Superior temporal gyrus (tissue), 1 donor: Measurements from ENCODE around the gene MAPK14.
"Not testable (repeated sequence)": the region's sequence is repeated elsewhere in the genome, so short reads cannot be mapped to it uniquely, and the experiment has no call there.

ENCODE experiments used
- DNase-seq: peaks from one replicate; pipeline ENCODE4 v3.0.0-alpha.2; 2016; ENCODE audit errors: extremely low spot score

The MAPK14 gene

DNA sequence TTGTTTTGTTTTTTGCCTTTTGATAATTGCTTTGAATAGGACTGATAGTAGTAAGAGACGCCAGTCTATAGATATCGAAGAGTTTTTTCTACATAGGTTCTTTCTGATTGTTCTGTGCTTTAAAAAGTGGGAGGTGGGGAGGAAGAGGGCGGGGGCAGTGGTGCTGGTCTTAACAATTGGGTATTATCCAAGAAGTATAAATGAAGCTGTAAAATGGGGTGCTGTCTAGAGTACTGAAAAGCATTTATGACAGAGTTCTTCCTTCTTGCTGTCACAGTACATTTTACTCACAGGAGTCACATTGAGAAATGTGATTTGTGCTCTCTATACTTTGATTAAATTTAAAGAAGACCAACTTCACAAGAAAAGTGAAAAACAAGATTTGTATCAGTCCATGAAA is 41.0 kb downstream of the MAPK14 start:
- DNase-seq, result no peak

DNA sequence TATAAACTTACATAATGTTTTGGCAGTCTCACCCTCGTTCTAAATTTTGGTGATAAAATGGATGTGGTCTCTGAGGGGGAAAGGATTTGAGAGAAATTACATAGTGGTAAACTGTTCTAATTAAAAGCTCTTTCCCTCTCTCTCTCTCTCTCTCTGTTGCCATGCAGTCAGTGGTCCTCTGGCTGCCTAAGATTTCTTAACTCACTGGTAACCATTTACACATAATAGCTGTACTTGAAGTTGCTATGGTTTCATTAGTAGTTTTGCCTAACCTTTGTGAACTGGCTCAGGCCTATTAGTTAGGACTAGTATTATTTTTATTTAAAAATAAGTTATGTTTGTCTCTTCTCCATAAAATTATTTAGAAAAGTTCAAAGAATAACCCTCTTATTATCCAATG is 42.0 kb downstream of the MAPK14 start:
- DNase-seq, result no peak

DNA sequence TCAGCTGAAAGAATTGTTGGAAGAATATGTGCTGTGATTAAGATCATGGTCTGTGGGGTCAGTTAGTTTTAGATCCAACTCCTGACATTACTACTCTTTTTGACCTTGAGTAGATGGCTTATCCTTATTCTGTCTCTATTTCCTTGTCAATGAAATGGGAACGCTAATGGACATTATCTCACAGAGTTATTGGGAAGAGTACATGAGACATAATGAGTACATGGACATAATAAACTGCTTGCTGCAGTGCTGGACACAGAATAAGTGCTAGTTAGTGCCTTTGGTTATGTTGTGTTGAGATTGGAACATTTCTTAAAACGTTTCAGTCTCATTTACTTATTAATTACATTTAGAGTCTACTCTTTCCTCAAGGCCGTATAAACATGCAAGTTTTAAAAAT is 42.6 kb downstream of the MAPK14 start:
- DNase-seq, result no peak

DNA sequence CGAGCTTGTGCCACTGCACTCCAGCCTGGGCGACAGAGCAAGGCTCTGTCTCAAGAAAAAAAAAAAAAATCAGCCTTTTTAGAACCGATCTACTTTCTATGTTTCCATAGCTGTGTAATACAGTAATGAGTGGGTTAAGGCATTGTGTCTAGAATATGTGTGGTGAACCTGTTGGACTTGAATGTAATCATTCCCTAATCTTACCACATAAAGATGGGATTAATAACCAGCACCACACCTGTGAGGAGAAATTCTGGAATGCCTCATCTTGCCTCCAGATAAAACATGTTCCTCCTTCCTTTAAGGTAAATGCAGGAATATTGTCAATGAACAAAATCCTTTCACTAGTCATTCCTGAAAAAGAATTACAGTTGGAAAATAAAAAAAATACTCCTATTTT is 43.7 kb downstream of the MAPK14 start:
- no peak for DNase-seq

DNA sequence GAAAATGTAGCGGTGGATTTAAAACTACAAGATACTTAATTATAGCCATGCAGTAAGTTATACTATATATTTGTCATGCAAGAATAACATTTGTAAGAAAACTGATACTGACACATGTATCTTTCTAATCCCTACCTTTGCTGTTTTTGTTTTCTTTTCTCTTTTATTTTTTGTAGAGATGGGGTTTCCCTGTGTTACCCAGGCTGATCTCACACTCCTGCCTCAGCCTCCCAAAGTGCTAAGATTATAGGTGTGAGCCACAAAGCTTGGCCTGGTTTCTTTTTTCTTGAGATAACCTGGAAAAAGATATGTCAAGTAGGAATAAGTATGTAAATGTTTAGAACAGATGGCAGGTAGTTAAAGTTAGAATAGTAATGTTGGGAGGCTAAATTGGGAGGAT is 44.1 kb downstream of the MAPK14 start:
- DNase-seq, result no peak

DNA sequence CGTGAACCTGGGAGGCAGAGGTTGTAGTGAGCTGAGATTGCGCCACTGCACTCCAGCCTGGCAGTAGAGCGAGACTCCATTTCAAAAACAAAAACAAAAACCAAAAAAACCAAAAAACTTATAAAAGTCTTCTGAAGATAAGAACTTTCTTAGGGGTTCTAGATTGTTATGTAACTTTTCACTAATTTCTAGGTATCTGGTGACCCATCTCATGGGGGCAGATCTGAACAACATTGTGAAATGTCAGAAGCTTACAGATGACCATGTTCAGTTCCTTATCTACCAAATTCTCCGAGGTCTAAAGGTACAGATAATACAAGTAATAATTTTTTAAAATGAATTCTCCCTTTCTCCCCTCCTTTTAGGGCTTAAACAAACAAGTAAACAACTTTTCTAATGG is 45.1 kb downstream of the MAPK14 start:
- no peak for DNase-seq

DNA sequence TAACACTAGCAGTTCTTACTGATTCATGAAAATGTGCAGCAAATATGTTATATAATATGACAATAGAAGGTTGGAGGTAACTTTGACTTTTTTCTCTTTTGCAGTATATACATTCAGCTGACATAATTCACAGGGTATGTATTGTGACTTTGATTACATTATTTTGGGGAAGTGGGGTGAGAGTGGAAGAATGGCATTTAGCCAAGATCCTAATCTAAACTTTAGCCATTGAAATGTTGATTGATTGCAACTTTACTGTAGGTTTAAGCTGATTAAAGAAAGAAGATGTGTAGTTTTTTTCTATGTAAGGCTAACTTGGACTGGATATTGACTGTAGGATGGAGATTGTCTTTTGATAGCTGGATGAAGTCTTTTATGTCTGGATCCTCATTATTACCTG is 46.0 kb downstream of the MAPK14 start:
- no peak for DNase-seq

DNA sequence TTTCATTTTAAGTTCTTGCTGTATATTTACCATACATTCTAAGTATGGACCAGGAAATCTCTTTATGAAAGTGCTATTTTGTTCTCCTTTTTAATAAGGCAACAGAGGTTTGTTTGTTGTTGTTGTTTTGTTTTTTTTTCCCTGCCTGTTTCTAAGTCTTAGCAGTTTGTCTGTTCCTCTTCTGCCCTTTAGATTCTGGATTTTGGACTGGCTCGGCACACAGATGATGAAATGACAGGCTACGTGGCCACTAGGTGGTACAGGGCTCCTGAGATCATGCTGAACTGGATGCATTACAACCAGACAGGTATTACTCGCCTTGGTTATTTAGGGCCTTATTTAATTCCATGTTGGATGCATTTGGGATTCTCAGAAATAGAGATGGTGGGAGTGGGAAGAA is 48.0 kb downstream of the MAPK14 start:
- no peak for DNase-seq

DNA sequence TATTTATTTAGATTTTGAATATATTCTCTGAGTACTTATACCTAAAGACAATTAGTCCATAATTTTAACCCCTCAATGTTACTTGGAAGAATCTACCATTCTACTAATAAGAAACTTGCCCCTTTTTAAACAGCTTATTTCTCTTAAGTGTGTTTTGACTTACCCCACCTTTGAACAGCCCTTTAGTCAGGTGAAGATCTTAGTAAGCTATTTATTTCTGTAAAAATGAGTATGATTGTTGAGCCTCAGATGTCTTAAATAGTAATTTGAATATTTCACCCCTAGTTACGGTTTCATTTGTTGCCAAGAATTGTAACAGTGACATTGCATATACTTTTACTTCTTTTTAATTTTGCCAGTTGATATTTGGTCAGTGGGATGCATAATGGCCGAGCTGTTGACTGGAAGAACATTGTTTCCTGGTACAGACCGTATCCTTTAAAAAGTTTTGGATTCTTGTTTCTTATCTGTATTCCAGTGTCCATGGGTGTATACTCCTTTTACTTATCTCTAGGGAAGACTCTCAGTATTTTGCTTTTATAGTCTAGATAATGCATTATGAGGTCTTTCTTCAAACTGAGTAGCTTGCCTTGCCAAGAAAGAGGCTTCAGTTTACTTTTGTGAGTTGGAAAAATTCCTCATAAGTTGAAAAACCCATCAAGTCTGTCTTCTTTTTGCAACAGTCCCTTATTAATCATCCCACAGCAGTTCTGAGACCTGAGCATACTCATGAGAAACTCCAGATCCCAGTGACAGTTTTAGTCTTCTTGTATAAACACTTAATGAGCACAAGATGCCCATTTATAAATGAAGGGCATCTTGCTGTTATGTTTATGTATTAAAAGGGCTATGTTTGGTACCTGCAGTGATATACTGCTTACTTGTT is 48.8 kb downstream of the MAPK14 start:
- no peak for DNase-seq

DNA sequence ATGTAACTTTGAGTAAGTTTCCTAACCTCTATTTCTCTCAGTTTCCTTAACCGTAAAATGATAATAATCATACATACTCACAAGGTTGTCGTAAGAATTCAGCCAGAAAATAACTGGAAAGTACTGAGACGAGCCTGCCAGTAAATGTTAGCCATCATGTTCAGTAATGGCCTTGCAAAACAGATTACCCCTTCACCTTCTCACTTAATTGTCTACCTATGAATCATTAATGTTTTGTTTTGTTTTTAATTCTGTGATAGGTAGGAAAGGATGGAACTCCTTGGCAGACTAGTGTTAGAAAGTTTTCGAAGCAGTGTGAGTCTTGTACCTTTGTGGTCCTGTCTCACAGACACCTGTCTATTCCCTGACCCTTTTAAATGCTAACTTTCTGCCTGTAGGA is 50.6 kb downstream of the MAPK14 start:
- no peak for DNase-seq

DNA sequence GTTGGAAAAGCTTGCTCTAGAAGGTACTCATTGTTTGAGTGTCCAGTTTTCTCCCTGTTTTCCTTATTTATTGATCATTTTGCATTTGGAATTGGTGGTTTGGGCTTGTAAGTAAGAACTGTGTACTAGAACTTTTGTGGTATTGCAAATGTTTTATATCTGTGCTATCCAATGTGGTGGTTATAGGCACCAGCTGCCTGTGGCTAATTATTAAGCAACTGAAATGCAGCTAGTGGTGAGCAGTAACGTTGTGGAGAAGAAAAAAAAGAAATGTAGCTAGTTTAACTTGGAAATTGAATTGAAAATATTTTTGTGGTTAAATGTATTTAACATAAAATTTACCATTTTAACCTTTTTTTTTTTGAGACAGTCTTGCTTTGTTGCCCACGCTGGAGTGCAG is 52.0 kb downstream of the MAPK14 start:
- DNase-seq, result no peak

DNA sequence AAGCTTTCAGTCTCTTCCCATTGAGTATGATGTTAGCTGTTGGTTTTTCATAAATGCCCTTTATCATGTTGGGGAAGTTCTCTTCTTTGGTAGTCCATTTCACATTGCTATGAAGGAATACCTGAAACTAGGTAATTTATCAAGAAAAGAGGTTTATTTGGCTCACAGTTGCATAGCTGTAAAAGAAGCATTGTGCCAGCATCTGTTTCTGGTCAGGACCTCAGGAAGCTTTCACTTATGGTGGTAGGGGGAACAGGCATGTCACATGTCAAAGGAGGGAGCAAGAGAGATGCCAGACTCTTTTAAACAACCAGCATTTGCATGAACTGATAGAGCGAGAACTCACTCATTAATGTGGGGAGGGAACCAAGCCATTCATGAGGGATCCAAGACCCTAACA is 54.7 kb downstream of the MAPK14 start:
- DNase-seq, result no peak

DNA sequence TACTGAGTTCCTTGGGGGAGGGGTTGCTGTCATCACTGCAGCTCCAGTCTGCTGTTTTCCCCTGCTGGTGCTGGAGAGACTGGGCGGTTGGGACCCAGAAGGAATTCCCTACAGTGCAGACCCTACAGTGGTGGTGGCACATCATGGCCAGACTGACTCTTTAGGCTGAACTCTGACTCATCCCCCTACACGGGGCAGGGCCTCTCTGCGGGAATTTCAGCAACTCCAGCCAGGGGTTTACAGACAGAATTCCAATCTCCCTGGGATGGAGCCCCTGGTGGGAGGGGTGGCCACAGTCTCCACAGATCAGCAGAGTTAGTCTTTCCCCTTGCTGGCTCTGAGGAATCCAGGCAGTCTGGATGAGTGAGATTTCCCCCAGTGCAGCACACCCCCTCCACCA is 55.8 kb downstream of the MAPK14 start:
- DNase-seq, result no peak

DNA sequence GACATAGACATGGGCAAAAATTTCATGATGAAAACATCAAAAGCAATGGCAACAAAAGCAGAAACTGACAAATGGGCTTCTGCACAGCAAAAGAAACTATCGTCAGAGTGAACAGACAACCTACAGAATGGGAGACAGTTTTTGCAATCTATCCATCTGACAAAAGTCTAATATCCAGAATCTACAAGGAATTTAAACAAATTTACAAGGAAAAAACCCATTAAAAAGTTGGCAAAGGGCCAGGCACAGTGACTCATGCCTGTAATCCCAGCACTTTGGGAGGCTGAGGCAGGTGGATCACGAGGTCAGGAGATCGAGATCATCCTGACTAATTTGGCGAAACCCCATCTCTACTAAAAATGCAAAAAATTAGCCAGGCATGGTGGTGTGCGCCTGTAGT is 60.6 kb downstream of the MAPK14 start:
- DNase-seq, result not testable (repeated sequence)

DNA sequence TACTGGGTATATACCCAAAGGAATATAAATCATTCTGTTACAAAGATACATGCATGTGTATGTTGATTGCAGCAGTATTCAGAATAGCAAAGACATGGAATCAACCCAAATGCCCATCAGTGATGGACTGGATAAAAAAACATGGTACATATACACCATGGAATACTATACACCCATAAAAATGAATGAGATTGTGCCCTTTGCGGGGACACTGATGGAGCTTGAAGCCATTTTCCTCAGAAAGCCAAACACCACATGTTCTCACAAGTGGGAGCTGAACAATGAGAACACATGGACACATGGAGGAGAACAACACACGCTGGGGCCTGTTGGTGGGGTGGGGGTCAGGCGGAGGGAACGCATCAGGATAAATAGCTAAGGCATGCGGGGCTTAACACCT is 61.4 kb downstream of the MAPK14 start:
- DNase-seq, result no peak

DNA sequence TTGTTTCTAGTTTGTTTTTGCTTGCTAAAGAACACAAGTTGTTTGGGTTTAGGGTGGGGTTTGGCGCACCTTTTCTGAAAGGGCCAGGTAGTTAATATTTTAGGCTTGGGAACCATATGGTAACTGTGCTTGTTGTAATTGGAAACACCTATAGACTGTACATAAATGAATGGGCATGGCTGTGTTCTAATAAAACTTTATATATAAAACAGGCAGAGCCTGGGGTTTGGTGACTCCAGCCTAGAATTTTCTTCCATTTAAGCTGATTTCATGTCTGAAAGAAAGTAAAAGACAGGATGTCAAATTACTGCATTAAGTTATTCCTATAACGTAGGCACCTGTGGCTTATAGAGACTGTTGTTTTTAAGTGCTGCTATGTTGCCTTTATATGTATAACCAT is 66.6 kb downstream of the MAPK14 start:
- DNase-seq, result no peak

DNA sequence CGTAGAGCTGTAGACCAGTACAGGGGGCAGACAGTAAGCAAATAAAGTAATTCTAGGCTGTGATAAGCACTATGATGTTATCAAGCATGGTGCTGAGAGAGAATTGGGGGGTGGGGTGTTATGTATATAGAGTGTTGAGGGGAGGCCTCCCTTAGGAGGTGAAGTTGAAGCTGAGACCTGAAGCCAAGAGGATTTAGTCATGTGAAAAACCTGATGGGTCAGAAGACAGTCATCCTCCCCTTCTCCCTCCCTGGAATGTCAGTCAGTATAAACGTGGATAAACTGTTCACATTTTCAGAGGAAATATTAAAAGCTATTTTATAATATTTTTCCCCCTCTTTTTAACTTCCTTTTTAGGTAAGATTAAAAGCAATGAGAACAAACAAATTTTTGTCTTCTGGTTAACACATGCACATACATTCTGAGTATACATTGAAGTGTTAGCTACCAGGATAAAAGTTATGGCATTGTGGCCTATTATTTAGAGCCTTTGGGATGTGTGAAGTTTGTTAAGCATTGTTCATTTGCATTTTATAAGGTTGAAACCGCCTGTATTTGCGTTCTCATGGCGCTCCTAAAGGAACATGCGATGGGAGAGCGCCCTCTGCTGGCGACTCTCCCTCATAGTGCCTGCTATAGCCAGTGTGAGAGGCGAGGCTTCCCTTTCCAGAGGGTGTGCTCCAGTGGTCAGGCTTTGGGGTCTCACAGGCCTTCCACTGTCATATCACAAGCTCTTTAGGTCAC is 67.3 kb downstream of the MAPK14 start:
- DNase-seq, result peak; percentile 95

DNA sequence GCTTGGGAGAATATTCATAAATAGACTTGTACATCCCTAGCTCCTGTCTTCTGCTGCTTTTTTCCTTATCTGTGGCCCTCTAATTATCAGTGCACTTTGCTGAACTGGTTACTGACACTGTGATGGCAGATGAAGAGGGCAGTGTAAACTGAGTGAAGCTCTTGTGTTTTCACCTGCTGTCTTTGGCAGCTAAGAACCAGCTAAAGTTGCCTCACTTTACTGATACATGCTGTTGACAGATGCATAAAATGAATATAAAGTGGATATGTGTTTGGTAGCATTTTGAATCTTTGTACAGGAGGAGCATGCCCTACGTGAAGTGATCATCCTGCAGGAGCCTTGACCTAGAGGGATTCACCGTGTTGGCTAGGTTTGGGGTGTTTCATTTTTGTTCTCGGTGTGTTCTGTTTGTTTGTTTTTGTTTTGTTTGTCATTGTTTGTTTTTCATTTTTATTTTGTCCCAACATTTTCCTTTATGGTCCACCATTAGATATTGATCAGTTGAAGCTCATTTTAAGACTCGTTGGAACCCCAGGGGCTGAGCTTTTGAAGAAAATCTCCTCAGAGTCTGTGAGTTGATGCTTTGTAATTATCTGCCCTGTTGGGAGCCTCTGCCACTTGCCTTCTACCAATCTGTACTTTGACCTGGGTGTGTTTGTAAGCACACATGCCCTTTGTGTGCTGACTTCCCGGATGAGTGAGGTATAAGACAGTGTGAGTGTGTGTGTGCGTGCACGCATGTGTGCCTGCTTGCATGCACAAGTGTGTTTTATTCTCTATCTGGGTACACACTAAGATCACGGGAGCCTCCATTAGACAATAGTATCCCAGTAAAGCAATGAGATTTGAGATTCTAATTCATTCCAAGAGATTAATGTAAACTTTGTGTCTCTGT is 68.1 kb downstream of the MAPK14 start:
- no peak for DNase-seq

DNA sequence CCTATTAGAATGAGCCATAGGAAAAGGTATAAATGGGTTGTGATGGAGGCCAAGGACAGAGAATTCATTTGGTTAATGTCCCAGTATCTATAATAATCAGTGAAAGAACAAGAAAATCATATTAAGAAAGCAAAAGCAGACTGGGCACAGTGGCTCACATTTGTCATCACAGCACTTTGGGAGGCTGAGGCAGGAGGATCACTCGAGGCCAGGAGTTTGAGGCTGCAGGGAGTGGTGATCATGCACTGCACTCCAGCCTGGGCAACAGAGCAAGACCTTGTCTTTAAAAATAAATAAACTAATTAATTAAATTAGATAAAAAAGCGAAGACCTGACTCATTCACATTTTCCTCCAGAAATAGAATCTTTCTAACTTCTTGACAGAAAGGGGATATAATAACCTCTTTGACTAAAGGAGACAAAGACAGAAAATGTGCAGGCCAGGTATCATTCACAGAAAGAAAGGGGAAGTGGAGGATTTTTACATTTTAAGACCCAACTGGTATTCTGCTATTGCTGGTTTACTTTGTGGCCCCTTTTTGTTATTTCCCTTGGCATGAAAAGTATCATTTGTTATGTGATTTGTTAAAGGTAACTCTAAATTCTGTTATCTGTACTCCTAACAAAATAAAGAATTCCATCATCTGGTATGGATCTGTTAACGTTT is 70.8 kb downstream of the MAPK14 start:
- no peak for DNase-seq

DNA sequence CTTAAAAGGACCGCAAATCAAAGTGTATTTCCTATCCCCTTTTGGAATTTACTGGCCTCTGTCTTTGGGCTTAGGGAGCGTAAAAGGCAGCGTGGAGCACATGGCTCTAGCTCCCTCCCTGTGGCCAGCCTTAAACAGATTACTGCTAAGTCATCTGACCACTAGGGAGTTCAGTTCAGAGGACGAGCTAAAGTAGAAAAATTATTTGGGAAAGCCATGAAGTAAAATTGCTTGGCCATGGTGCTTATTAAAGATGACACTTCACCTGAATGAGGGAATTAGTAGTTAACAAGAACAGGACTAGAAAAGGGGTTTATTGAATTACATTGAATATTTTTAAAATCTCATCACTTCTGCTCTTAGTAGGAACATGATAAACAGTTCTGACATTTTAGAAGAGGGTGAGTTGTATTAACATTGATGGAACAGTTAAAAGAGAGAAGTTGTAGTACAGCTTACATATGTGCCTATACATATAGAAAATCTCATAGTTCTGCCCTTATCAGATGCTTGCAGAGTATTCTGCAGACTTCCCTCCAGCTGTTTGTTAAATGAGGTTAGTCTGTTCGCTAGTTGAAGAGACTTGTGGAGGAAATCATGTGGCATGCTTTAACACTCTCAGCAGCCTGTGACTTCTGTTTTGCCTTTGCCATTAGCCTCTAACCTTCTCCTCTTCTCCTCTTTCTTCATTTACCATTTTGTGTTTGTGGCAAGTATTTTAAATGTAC is 71.5 kb downstream of the MAPK14 start:
- no peak for DNase-seq

DNA sequence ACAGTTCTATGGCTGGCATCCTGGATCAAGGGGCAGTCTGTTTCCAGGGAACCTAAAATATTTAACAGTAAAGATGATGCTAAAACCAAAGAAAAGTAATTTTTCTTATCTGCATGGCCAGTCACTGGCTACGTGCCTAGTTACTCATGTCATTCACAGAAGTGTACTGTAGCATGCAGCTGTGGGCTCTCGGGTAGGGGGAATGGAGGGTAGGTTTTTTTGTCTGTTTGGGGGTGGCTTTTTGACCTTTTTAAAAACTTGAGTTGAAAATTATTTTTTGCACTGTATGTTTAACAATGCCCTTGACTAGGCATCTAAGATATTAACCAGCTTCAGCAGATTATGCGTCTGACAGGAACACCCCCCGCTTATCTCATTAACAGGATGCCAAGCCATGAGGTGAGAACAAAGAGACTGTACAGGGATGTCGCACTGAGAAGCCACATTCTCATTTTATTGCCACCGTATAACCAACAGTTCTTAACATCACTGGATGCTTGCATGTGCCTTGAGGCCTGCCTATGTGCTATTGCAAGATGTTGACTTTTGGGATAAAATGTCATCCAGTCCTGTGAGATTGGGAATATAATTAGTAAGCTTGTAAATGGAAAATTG is 72.4 kb downstream of the MAPK14 start:
- no peak for DNase-seq
